WTC11 (cell line): ENCODE data around the gene NEAT1. TPM values are rescaled to one million over a fixed set of nuclear protein-coding genes. Genes with fewer than 3 reads are reported as not detected.

Experiments
- ATF6 ChIP-seq: sonication (generic); formaldehyde crosslinking; IDR thresholded peaks from 2 replicates; pipeline ENCODE4 v1.8.1; 2023; ENCODE audit warnings: mild to moderate bottlenecking, missing genetic modification reagents
- ETV6 ChIP-seq: sonication (generic); formaldehyde crosslinking; IDR thresholded peaks from 2 replicates; pipeline ENCODE4 v1.8.1; 2022; ENCODE audit warnings: mild to moderate bottlenecking, missing genetic modification reagents
- GABPB1 ChIP-seq: sonication (generic); formaldehyde crosslinking; IDR thresholded peaks from 2 replicates; pipeline ENCODE4 v1.8.1; 2023; ENCODE audit warnings: mild to moderate bottlenecking, missing genetic modification reagents
- HMGA2 ChIP-seq: fragments of 250-450 bp; sonication (Bioruptor Pico); IDR thresholded peaks from 2 replicates; pipeline ENCODE4 v1.4.0; 2021; ENCODE audit warnings: mild to moderate bottlenecking, moderate library complexity
- NR1H2 ChIP-seq: sonication (generic); formaldehyde crosslinking; IDR thresholded peaks from 2 replicates; pipeline ENCODE4 v1.9.0; 2021; ENCODE audit warnings: mild to moderate bottlenecking, moderate library complexity, missing genetic modification reagents
- OVOL2 ChIP-seq: fragments of 250-450 bp; sonication (Bioruptor Pico); IDR thresholded peaks from 2 replicates; pipeline ENCODE4 v1.9.0; 2021; ENCODE audit warnings: mild to moderate bottlenecking, borderline replicate concordance
- PRDM15 ChIP-seq: sonication (generic); formaldehyde crosslinking; IDR thresholded peaks from 2 replicates; pipeline ENCODE4 v1.8.0; 2022; ENCODE audit warnings: missing genetic modification reagents
- PRRX2 ChIP-seq: fragments of 250-450 bp; sonication (Bioruptor Pico); IDR thresholded peaks from 2 replicates; pipeline ENCODE4 v1.8.0; 2021; ENCODE audit warnings: mild to moderate bottlenecking
- RELA ChIP-seq: sonication (generic); formaldehyde crosslinking; IDR thresholded peaks from 2 replicates; pipeline ENCODE4 v1.8.1; 2022; ENCODE audit warnings: missing genetic modification reagents, mild to moderate bottlenecking, borderline replicate concordance
- SOX15 ChIP-seq: fragments of 250-450 bp; sonication (Bioruptor Pico); IDR thresholded peaks from 2 replicates; pipeline ENCODE4 v1.9.0; 2021; ENCODE audit warnings: mild to moderate bottlenecking
- TCF7 ChIP-seq: sonication (generic); formaldehyde crosslinking; IDR thresholded peaks from 2 replicates; pipeline ENCODE4 v1.8.0; 2022; ENCODE audit warnings: mild to moderate bottlenecking, low read depth, missing genetic modification reagents, moderate library complexity
- ZBTB21 ChIP-seq: sonication (generic); formaldehyde crosslinking; IDR thresholded peaks from 2 replicates; pipeline ENCODE4 v1.8.1; 2023; ENCODE audit warnings: mild to moderate bottlenecking, missing genetic modification reagents, borderline replicate concordance
- ZBTB43 ChIP-seq: sonication (generic); formaldehyde crosslinking; IDR thresholded peaks from 2 replicates; pipeline ENCODE4 v1.8.1; 2023; ENCODE audit warnings: mild to moderate bottlenecking, missing genetic modification reagents
- ZNF138 ChIP-seq: sonication (generic); formaldehyde crosslinking; conservative IDR thresholded peaks from 2 replicates; pipeline ENCODE4 v1.8.1; 2022; ENCODE audit warnings: mild to moderate bottlenecking, moderate library complexity, missing genetic modification reagents
- ZNF219 ChIP-seq: sonication (generic); formaldehyde crosslinking; IDR thresholded peaks from 2 replicates; pipeline ENCODE4 v1.8.0; 2023; ENCODE audit warnings: missing genetic modification reagents, mild to moderate bottlenecking, borderline replicate concordance
- ZNF396 ChIP-seq: fragments of 250-450 bp; sonication (Bioruptor Pico); IDR thresholded peaks from 2 replicates; pipeline ENCODE4 v1.8.0; 2021; ENCODE audit warnings: mild to moderate bottlenecking, moderate library complexity, borderline replicate concordance
- ZNF416 ChIP-seq: fragments of 250-450 bp; sonication (Bioruptor Pico); IDR thresholded peaks from 2 replicates; pipeline ENCODE4 v1.9.0; 2021; ENCODE audit warnings: mild to moderate bottlenecking, inconsistent platforms
- ZNF425 ChIP-seq: fragments of 250-450 bp; sonication (Bioruptor Pico); conservative IDR thresholded peaks from 2 replicates; pipeline ENCODE4 v1.9.0; 2021; ENCODE audit warnings: mild to moderate bottlenecking
- total RNA-seq: library from RNA; stranded (reverse); gene quantifications from 3 replicates; pipeline ENCODE4 v1.2.3, GENCODE V29; 2021
- TF ChIP-seq, protein P1 (sequence below): sonication (generic); formaldehyde crosslinking; IDR thresholded peaks from 2 replicates; pipeline ENCODE4 v1.8.1; 2023; ENCODE audit warnings: mild to moderate bottlenecking, missing genetic modification reagents, borderline replicate concordance
- TF ChIP-seq, protein P2 (sequence below): sonication (generic); formaldehyde crosslinking; IDR thresholded peaks from 2 replicates; pipeline ENCODE4 v1.8.0; 2022; ENCODE audit warnings: mild to moderate bottlenecking, missing genetic modification reagents

The NEAT1 gene
- total RNA-seq, 1 experiment from 2014 or later = 38.1 TPM

- TF ChIP-seq, protein P1, sequence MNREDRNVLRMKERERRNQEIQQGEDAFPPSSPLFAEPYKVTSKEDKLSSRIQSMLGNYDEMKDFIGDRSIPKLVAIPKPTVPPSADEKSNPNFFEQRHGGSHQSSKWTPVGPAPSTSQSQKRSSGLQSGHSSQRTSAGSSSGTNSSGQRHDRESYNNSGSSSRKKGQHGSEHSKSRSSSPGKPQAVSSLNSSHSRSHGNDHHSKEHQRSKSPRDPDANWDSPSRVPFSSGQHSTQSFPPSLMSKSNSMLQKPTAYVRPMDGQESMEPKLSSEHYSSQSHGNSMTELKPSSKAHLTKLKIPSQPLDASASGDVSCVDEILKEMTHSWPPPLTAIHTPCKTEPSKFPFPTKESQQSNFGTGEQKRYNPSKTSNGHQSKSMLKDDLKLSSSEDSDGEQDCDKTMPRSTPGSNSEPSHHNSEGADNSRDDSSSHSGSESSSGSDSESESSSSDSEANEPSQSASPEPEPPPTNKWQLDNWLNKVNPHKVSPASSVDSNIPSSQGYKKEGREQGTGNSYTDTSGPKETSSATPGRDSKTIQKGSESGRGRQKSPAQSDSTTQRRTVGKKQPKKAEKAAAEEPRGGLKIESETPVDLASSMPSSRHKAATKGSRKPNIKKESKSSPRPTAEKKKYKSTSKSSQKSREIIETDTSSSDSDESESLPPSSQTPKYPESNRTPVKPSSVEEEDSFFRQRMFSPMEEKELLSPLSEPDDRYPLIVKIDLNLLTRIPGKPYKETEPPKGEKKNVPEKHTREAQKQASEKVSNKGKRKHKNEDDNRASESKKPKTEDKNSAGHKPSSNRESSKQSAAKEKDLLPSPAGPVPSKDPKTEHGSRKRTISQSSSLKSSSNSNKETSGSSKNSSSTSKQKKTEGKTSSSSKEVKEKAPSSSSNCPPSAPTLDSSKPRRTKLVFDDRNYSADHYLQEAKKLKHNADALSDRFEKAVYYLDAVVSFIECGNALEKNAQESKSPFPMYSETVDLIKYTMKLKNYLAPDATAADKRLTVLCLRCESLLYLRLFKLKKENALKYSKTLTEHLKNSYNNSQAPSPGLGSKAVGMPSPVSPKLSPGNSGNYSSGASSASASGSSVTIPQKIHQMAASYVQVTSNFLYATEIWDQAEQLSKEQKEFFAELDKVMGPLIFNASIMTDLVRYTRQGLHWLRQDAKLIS (CRISPR knock-in tag) = no peak
- TF ChIP-seq ZBTB43 (CRISPR knock-in tag) = peak; percentile 87; the same call in 1 of the 2 replicates
- no peak for TF ChIP-seq ZNF396 (CRISPR knock-in tag)
- TF ChIP-seq ATF6 = no peak
- TF ChIP-seq OVOL2 (CRISPR knock-in tag) = no peak
- no peak for TF ChIP-seq NR1H2 (CRISPR knock-in tag)
- no peak for TF ChIP-seq PRRX2
- TF ChIP-seq HMGA2 = no peak
- TF ChIP-seq ETV6 (CRISPR knock-in tag) = no peak; the same call in 1 of the 2 replicates
- no peak for TF ChIP-seq ZBTB21
- no peak for TF ChIP-seq PRDM15
- TF ChIP-seq TCF7 (CRISPR knock-in tag) = no peak
- TF ChIP-seq ZNF425 = no peak
- TF ChIP-seq SOX15 (CRISPR knock-in tag) = no peak
- no peak for TF ChIP-seq ZNF416 (CRISPR knock-in tag)
- TF ChIP-seq GABPB1 (CRISPR knock-in tag) = peak; percentile 76
- no peak for TF ChIP-seq ZNF138 (CRISPR knock-in tag)
- TF ChIP-seq, protein P2, sequence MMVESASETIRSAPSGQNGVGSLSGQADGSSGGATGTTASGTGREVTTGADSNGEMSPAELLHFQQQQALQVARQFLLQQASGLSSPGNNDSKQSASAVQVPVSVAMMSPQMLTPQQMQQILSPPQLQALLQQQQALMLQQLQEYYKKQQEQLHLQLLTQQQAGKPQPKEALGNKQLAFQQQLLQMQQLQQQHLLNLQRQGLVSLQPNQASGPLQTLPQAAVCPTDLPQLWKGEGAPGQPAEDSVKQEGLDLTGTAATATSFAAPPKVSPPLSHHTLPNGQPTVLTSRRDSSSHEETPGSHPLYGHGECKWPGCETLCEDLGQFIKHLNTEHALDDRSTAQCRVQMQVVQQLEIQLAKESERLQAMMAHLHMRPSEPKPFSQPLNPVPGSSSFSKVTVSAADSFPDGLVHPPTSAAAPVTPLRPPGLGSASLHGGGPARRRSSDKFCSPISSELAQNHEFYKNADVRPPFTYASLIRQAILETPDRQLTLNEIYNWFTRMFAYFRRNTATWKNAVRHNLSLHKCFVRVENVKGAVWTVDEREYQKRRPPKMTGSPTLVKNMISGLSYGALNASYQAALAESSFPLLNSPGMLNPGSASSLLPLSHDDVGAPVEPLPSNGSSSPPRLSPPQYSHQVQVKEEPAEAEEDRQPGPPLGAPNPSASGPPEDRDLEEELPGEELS (CRISPR knock-in tag) = peak; percentile 72; the same call in 1 of the 2 replicates
- no peak for TF ChIP-seq ZNF219 (CRISPR knock-in tag)
- peak; percentile 62; the same call in 1 of the 2 replicates for TF ChIP-seq RELA (CRISPR knock-in tag)
Observed at GRCh38 chr11:65418681-65419459, 3.7 kb upstream of the NEAT1 start (continued).
